ENCODE results near the gene LRP1B. TPM values are rescaled to one million over a fixed set of nuclear protein-coding genes. Genes with fewer than 3 reads are reported as not detected.

LRP1B gene
- total RNA-seq, 1 donor from 2014 or later, result 4.6 TPM

- no peak for DNase-seq
Observed at GRCh38 chr2:141579071-141579470, 551.7 kb downstream of the LRP1B start.

- no peak for DNase-seq
Observed at GRCh38 chr2:141570474-141571131, 560.2 kb downstream of the LRP1B start.

- no peak for DNase-seq
Observed at GRCh38 chr2:141569941-141570340, 560.9 kb downstream of the LRP1B start.

GRCh38 chr2:141565597-141565996, 565.2 kb downstream of the LRP1B start:
- DNase-seq, result no peak

- DNase-seq, result no peak
Observed at GRCh38 chr2:141560723-141561122, 570.1 kb downstream of the LRP1B start.

GRCh38 chr2:141557329-141558095, 573.3 kb downstream of the LRP1B start:
- no peak for DNase-seq

GRCh38 chr2:141555876-141556470, 574.8 kb downstream of the LRP1B start:
- peak; percentile 38 for DNase-seq

- DNase-seq, result peak; percentile 39
Observed at GRCh38 chr2:141554810-141555209, 576.0 kb downstream of the LRP1B start.

GRCh38 chr2:141534666-141535362, 596.0 kb downstream of the LRP1B start:
- DNase-seq, result no peak

- DNase-seq, result no peak
Observed at GRCh38 chr2:141529659-141530058, 601.2 kb downstream of the LRP1B start.

GRCh38 chr2:141528990-141529389, 601.8 kb downstream of the LRP1B start:
- no peak for DNase-seq

- no peak for DNase-seq
Observed at GRCh38 chr2:141526760-141527159, 604.1 kb downstream of the LRP1B start.

- DNase-seq, result no peak
Observed at GRCh38 chr2:141524777-141525176, 606.0 kb downstream of the LRP1B start.

GRCh38 chr2:141523199-141523598, 607.6 kb downstream of the LRP1B start:
- no peak for DNase-seq

GRCh38 chr2:141522702-141523101, 608.1 kb downstream of the LRP1B start:
- no peak for DNase-seq

- no peak for DNase-seq
Observed at GRCh38 chr2:141522048-141522447, 608.8 kb downstream of the LRP1B start.

- DNase-seq, result no peak
Observed at GRCh38 chr2:141519906-141520305, 610.9 kb downstream of the LRP1B start.

GRCh38 chr2:141517852-141518421, 612.9 kb downstream of the LRP1B start:
- DNase-seq, result no peak

GRCh38 chr2:141517180-141517851, 613.5 kb downstream of the LRP1B start:
- DNase-seq, result no peak

- DNase-seq, result no peak
Observed at GRCh38 chr2:141515931-141516330, 614.9 kb downstream of the LRP1B start.

GRCh38 chr2:141513853-141514252, 617.0 kb downstream of the LRP1B start:
- no peak for DNase-seq

Measured in tongue (tissue), 2 donors.